Amniotic epithelial cell (primary cell): ENCODE data around the gene SCAF8.
A peak's percentile ranks its signal among the peaks of the same experiment; 100 is the strongest.
"Not testable (repeated sequence)": the region's sequence is repeated elsewhere in the genome, so short reads cannot be mapped to it uniquely, and the experiment has no call there.

ENCODE experiments used
- DNase-seq: peaks from one replicate; pipeline ENCODE4 v3.0.0-alpha.2; 2010; ENCODE audit warnings: low read depth

Gene SCAF8

GRCh38 chr6:154782193-154782592 is 49.0 kb downstream of the SCAF8 start:
- DNase-seq: no peak

GRCh38 chr6:154783229-154783628 is 50.0 kb downstream of the SCAF8 start:
- DNase-seq: no peak

GRCh38 chr6:154785075-154785474 is 51.9 kb downstream of the SCAF8 start:
- DNase-seq: no peak

GRCh38 chr6:154786144-154786868 is 53.1 kb downstream of the SCAF8 start:
- no peak for DNase-seq

- peak; percentile 39 for DNase-seq
Measured at GRCh38 chr6:154791556-154792317, 58.5 kb downstream of the SCAF8 start.

GRCh38 chr6:154792325-154792724 is 59.1 kb downstream of the SCAF8 start:
- no peak for DNase-seq

GRCh38 chr6:154792761-154793160 is 59.5 kb downstream of the SCAF8 start:
- no peak for DNase-seq

GRCh38 chr6:154796484-154796883 is 63.3 kb downstream of the SCAF8 start:
- DNase-seq: no peak

GRCh38 chr6:154797857-154798256 is 64.6 kb downstream of the SCAF8 start:
- no peak for DNase-seq

GRCh38 chr6:154800338-154800737 is 67.1 kb downstream of the SCAF8 start:
- no peak for DNase-seq

GRCh38 chr6:154805288-154805911 is 72.2 kb downstream of the SCAF8 start:
- DNase-seq: peak; percentile 73

- DNase-seq: no peak
Measured at GRCh38 chr6:154806804-154807203, 73.6 kb downstream of the SCAF8 start.

- DNase-seq: not testable (repeated sequence)
Measured at GRCh38 chr6:154811663-154812062, 78.4 kb downstream of the SCAF8 start.

GRCh38 chr6:154814063-154814462 is 80.8 kb downstream of the SCAF8 start:
- no peak for DNase-seq

- DNase-seq: peak; percentile 79
Measured at GRCh38 chr6:154815938-154816820, 83.0 kb downstream of the SCAF8 start.

- no peak for DNase-seq
Measured at GRCh38 chr6:154821099-154821498, 87.9 kb downstream of the SCAF8 start.

GRCh38 chr6:154821638-154822037 is 88.4 kb downstream of the SCAF8 start:
- no peak for DNase-seq

GRCh38 chr6:154822947-154823558 is 89.8 kb downstream of the SCAF8 start:
- DNase-seq: no peak

GRCh38 chr6:154824076-154824475 is 90.9 kb downstream of the SCAF8 start:
- no peak for DNase-seq

GRCh38 chr6:154829970-154830369 is 96.8 kb downstream of the SCAF8 start:
- DNase-seq: no peak

- no peak for DNase-seq
Measured at GRCh38 chr6:154830771-154831170, 97.6 kb downstream of the SCAF8 start.

- no peak for DNase-seq
Measured at GRCh38 chr6:154835307-154835706, 102.1 kb downstream of the SCAF8 start.
